Vagina (tissue), 2 donors: ENCODE data around the gene GRXCR1.

Experiments
- CTCF ChIP-seq, 3 experiments: fragments of 450-650 bp in 2 of 3; fragments of 200-600 bp in 1 of 3; sonication (generic) in 1 of 3; IDR thresholded peaks; one replicate each; pipeline ENCODE4 v1.5.1; 2017 to 2019; ENCODE audit warnings: antibody characterized with exemption in 3 of 3, mild to moderate bottlenecking in 2 of 3, moderate library complexity in 2 of 3
- POLR2AphosphoS5 ChIP-seq, 2 donors: sonication (generic); formaldehyde crosslinking; IDR thresholded peaks; one replicate each; pipeline ENCODE4 v1.9.0; 2017; ENCODE audit warnings: antibody characterized with exemption in 2 of 2, mild to moderate bottlenecking in 2 of 2, low read depth in 1 of 2; ENCODE audit not compliant: insufficient read depth in 1 of 2

GRCh38 chr4:42945874-42946273 is 53.4 kb downstream of the GRXCR1 start:
- TF ChIP-seq POLR2AphosphoS5 (IDR thresholded peaks at IDR 0.05; ENCODE audit: insufficient read depth in 1 of 2, low read depth in 1 of 2) (no peak), CTCF (IDR thresholded peaks at IDR 0.05) (no peak)
